ENCODE measurements around the gene CTAGE9. TPM values are rescaled to one million over a fixed set of nuclear protein-coding genes. Genes with fewer than 3 reads are reported as not detected.

The CTAGE9 gene
- polyA plus RNA-seq, 1 donor from 2014 or later = not detected

DNA sequence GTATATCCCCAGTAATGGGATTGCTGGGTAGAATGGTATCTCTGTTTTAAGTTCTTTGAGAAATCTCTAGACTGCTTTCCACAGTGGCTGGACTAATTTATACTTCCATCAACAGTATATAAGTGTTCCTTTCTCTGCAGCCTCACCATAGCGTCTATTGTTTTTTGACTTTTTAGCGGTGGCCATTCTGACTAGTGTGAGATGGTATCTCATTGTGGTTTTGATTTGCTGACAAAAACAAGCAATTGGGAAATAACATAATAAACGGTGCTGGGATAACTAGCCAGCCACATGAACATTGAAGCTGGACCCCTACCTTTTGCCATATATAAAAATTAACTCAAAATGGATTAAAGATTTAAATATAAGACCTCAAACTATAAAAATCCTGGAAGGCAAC is 23.8 kb downstream of the CTAGE9 start:
- H2AFZ ChIP-seq (ENCODE audit: low read depth, low read length) = no peak overlapping the region
- no peaks in the 10 kb centered on the region for H3F3A ChIP-seq (ENCODE audit: insufficient read depth, low read length, poor library complexity, severe bottlenecking)
- H4K20me1 ChIP-seq (ENCODE audit: insufficient read depth) = no peaks in the 10 kb centered on the region
- no peak overlapping the region for H3K27ac ChIP-seq (ENCODE audit: low read length)
- H3K9ac ChIP-seq (ENCODE audit: low read length) = no peak overlapping the region
- H3K4me2 ChIP-seq (ENCODE audit: low read length) = no peak overlapping the region
- no peaks in the 10 kb centered on the region for H3K9me3 ChIP-seq (ENCODE audit: low read length)
- H3K36me3 ChIP-seq (ENCODE audit: insufficient read depth, low read length) = no peaks in the 10 kb centered on the region
- H3K79me2 ChIP-seq (replicated peaks; ENCODE audit: insufficient read depth, low read length) = no peaks in the 10 kb centered on the region
- no peak overlapping the region for H3K4me3 ChIP-seq (ENCODE audit: low read length)
- TF ChIP-seq TAF1 (IDR thresholded peaks at IDR 0.05; ENCODE audit: low read depth) (no peak), POLR2AphosphoS5 (IDR thresholded peaks at IDR 0.05) (no peak), EZH2 (IDR thresholded peaks at IDR 0.05; ENCODE audit: borderline replicate concordance, insufficient read depth, low read length, poor library complexity, severe bottlenecking) (no peak), CTCF (IDR thresholded peaks at IDR 0.05; ENCODE audit: poor library complexity, severe bottlenecking) (no peak), RAD21 (conservative IDR thresholded peaks at IDR 0.05) (no peak)
- TF ChIP-seq, protein P1, sequence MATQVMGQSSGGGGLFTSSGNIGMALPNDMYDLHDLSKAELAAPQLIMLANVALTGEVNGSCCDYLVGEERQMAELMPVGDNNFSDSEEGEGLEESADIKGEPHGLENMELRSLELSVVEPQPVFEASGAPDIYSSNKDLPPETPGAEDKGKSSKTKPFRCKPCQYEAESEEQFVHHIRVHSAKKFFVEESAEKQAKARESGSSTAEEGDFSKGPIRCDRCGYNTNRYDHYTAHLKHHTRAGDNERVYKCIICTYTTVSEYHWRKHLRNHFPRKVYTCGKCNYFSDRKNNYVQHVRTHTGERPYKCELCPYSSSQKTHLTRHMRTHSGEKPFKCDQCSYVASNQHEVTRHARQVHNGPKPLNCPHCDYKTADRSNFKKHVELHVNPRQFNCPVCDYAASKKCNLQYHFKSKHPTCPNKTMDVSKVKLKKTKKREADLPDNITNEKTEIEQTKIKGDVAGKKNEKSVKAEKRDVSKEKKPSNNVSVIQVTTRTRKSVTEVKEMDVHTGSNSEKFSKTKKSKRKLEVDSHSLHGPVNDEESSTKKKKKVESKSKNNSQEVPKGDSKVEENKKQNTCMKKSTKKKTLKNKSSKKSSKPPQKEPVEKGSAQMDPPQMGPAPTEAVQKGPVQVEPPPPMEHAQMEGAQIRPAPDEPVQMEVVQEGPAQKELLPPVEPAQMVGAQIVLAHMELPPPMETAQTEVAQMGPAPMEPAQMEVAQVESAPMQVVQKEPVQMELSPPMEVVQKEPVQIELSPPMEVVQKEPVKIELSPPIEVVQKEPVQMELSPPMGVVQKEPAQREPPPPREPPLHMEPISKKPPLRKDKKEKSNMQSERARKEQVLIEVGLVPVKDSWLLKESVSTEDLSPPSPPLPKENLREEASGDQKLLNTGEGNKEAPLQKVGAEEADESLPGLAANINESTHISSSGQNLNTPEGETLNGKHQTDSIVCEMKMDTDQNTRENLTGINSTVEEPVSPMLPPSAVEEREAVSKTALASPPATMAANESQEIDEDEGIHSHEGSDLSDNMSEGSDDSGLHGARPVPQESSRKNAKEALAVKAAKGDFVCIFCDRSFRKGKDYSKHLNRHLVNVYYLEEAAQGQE (IDR thresholded peaks at IDR 0.05; ENCODE audit: borderline replicate concordance) = no peak
- no peaks in the 10 kb centered on the region for H3K9me2 ChIP-seq (ENCODE audit: insufficient read depth, low read length)
- H3K27me3 ChIP-seq (ENCODE audit: insufficient read depth, low read depth, low read length) = no peaks in the 10 kb centered on the region

DNA sequence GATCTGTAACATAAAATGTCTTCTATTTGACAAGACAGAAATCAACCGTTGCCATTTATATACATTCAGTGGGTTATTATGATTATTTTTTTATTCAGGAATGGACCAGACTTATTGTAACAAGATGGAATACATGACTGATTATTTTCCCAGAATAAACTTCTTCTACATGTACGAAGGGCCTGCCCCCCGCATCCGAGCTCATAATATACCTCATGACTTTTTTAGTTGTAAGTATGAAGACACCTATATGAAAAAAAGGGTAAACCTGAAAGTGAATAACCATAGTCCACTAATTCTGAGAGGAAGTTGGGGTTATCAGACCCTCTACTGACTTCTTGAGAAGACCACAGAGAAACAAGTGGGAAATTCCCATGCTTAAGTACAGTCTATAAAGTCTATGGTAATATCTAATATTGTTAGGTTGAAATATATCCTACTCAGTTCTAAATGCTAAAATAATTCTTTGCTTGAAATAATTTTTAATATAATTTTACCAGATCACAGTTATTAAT is 25.5 kb downstream of the CTAGE9 start:
- Histone ChIP-seq H3K4me2 (ENCODE audit: low read length) (no peak overlapping the region), H3K9me3 (ENCODE audit: low read length) (no peaks in the 10 kb centered on the region), H4K20me1 (ENCODE audit: insufficient read depth) (no peaks in the 10 kb centered on the region), H3K9ac (ENCODE audit: low read length) (no peak overlapping the region), H3K27ac (ENCODE audit: low read length) (no peak overlapping the region), H3K4me3 (ENCODE audit: low read length) (no peak overlapping the region), H2AFZ (ENCODE audit: low read depth, low read length) (no peak overlapping the region), H3K36me3 (ENCODE audit: insufficient read depth, low read length) (no peaks in the 10 kb centered on the region), H3K9me2 (ENCODE audit: insufficient read depth, low read length) (no peaks in the 10 kb centered on the region), H3K27me3 (ENCODE audit: insufficient read depth, low read depth, low read length) (no peaks in the 10 kb centered on the region), H3F3A (ENCODE audit: insufficient read depth, low read length, poor library complexity, severe bottlenecking) (no peaks in the 10 kb centered on the region), H3K79me2 (replicated peaks; ENCODE audit: insufficient read depth, low read length) (no peaks in the 10 kb centered on the region)
- no peak for TF ChIP-seq POLR2AphosphoS5 (IDR thresholded peaks at IDR 0.05)
- TF ChIP-seq, protein P1 (IDR thresholded peaks at IDR 0.05; ENCODE audit: borderline replicate concordance) = no peak
- no peak for TF ChIP-seq SMC3 (conservative IDR thresholded peaks at IDR 0.05; ENCODE audit: poor library complexity)
- TF ChIP-seq TAF1 (IDR thresholded peaks at IDR 0.05; ENCODE audit: low read depth) = no peak
- TF ChIP-seq EZH2 (IDR thresholded peaks at IDR 0.05; ENCODE audit: borderline replicate concordance, insufficient read depth, low read length, poor library complexity, severe bottlenecking) = no peak
- no peak for TF ChIP-seq RAD21 (conservative IDR thresholded peaks at IDR 0.05)
- TF ChIP-seq MXI1 (conservative IDR thresholded peaks at IDR 0.05; ENCODE audit: poor library complexity, severe bottlenecking) = no peak
- no peak for TF ChIP-seq CTCF (IDR thresholded peaks at IDR 0.05; ENCODE audit: poor library complexity, severe bottlenecking)
